ENCODE measurements around the gene MYL6. TPM values are rescaled to one million over a fixed set of nuclear protein-coding genes. Genes with fewer than 3 reads are reported as not detected.

MYL6 gene
- total and polyA plus RNA-seq, 8 donors = 1,132 to 4,672 (median 3,368) TPM

DNA sequence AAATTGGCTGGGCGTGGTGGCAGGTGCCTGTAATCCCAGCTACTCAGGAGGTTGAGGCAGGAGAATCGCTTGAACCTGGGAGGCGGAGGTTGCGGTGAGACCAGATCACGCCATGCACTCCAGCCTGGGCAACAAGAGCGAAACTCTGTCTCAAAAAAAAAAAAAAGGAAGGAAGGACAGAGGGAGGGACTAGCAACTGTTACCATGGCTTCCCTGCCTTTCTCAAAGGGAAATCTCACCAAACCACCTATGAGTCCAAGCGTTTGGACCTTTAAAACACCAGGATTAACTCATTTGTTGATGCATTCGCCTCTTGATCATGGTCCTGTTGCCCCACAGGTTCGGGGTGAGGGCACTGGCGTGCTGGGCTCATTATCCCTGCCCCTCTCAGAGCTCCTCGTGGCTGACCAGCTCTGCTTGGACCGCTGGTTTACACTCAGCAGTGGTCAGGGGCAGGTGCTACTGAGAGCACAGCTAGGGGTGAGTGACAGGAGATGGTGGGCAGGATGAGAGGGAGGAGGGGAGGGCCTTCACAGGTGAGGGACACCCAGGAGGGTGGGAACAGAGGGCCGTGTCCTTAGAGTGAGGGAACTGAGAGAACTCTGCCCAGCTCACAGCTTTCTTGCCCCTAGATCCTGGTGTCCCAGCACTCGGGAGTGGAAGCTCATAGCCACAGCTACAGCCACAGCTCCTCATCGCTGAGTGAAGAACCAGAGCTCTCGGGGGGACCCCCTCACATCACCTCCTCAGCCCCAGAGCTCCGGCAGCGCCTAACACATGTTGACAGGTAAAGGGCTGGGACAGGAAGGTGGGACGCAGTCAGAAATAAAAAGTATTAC lies 16.0 kb upstream of the MYL6 start:
- no peaks in the 10 kb centered on the region for H3K9me3 ChIP-seq
- no peak overlapping the region for H3K4me3 ChIP-seq
- intact Hi-C loops (cut with DNase I; ENCODE audit: low total_unique reads) = no loop called here
- peak overlapping the region in 1 of 5 donors; percentile 40 for H3K27ac ChIP-seq
- peaks cover 68 to 84% (median 81%) of the 10 kb centered on the region in 4 donors for H3K36me3 ChIP-seq
- peaks cover 5 to 32% (median 14%) of the 10 kb centered on the region in 4 donors for H3K4me1 ChIP-seq
- no peak for TF ChIP-seq EP300 (IDR thresholded peaks at IDR 0.05)
- no peak for TF ChIP-seq POLR2A (IDR thresholded peaks at IDR 0.05)
- TF ChIP-seq, protein P1, sequence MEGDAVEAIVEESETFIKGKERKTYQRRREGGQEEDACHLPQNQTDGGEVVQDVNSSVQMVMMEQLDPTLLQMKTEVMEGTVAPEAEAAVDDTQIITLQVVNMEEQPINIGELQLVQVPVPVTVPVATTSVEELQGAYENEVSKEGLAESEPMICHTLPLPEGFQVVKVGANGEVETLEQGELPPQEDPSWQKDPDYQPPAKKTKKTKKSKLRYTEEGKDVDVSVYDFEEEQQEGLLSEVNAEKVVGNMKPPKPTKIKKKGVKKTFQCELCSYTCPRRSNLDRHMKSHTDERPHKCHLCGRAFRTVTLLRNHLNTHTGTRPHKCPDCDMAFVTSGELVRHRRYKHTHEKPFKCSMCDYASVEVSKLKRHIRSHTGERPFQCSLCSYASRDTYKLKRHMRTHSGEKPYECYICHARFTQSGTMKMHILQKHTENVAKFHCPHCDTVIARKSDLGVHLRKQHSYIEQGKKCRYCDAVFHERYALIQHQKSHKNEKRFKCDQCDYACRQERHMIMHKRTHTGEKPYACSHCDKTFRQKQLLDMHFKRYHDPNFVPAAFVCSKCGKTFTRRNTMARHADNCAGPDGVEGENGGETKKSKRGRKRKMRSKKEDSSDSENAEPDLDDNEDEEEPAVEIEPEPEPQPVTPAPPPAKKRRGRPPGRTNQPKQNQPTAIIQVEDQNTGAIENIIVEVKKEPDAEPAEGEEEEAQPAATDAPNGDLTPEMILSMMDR (IDR thresholded peaks at IDR 0.05) = no peak
- TF ChIP-seq POLR2AphosphoS5 (IDR thresholded peaks at IDR 0.05) = no peak
- no peaks in the 10 kb centered on the region for H3K27me3 ChIP-seq
- 80 to 93% (median 87%) methylated on average over 19 of the region's 19 CpGs for WGBS, 5 donors
- DNase-seq = no peak

DNA sequence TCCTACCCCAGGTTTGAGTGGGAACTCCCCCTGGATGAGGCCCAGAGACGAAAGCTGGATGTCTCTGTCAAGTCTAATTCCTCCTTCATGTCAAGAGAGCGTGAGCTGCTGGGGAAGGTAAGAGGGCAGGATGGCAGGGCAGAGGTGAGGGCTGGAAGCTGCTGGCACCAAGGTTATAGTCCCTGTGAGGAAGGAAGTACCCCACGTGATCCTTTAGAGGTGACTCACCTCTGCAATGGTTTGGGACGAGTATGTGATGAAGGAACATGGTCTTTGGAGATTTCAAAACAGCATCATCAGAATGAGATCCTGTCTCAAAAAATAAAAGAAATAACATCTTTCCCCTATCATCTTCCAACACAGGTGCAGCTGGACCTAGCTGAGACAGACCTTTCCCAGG lies 14.9 kb upstream of the MYL6 start:
- peaks cover 58 to 73% (median 71%) of the 10 kb centered on the region in 4 donors for H3K36me3 ChIP-seq
- peaks cover 5 to 37% (median 16%) of the 10 kb centered on the region in 4 donors for H3K4me1 ChIP-seq
- H3K27me3 ChIP-seq = no peaks in the 10 kb centered on the region
- H3K27ac ChIP-seq = peak overlapping the region in 3 of 5 donors; percentile 40 to 71 (median 57)
- TF ChIP-seq EP300 (IDR thresholded peaks at IDR 0.05) = no peak
- no peak for TF ChIP-seq POLR2A (IDR thresholded peaks at IDR 0.05)
- TF ChIP-seq, protein P1 (IDR thresholded peaks at IDR 0.05) = no peak
- TF ChIP-seq POLR2AphosphoS5 (IDR thresholded peaks at IDR 0.05) = no peak
- 58 to 77% (median 70%) methylated on average over 4 of the region's 4 CpGs for WGBS, 5 donors
- H3K4me3 ChIP-seq = no peak overlapping the region
- intact Hi-C loops (cut with DNase I; ENCODE audit: low total_unique reads) = no loop called here
- H3K9me3 ChIP-seq = no peaks in the 10 kb centered on the region
- no peak for DNase-seq

DNA sequence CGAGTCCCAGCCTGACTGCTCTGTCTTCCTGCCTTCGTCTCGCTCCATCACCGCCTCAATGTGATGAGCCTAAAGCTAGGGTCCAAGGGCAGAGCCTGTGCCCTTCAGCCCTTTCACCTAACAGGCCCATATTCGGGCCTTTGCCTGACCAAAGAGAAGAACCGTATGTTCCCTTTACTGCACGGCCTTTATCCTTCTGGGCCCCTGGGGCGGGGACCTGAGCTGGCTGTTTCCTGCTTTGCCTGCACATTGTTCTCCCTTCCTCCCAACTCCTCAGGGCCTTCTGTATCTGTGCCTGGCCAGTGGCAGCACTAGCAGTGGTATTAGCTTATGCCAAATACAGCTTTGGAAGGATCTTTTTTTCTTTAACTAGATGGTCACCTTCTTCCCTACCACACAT lies 14.3 kb upstream of the MYL6 start:
- H3K36me3 ChIP-seq = peaks cover 53 to 67% (median 64%) of the 10 kb centered on the region in 4 donors
- H3K9me3 ChIP-seq = no peaks in the 10 kb centered on the region
- TF ChIP-seq, protein P1 (IDR thresholded peaks at IDR 0.05) = no peak
- TF ChIP-seq EP300 (IDR thresholded peaks at IDR 0.05) = no peak
- no peak for TF ChIP-seq POLR2AphosphoS5 (IDR thresholded peaks at IDR 0.05)
- TF ChIP-seq POLR2A (IDR thresholded peaks at IDR 0.05) = no peak
- H3K4me3 ChIP-seq = no peak overlapping the region
- peak in 1 of 2 donors; percentile 55 for DNase-seq
- 59 to 74% (median 69%) methylated on average over 8 of the region's 8 CpGs for WGBS, 5 donors
- peaks cover 5 to 37% (median 16%) of the 10 kb centered on the region in 4 donors for H3K4me1 ChIP-seq
- H3K27me3 ChIP-seq = no peaks in the 10 kb centered on the region
- intact Hi-C loops (cut with DNase I; ENCODE audit: low total_unique reads) = no loop called here
- peak overlapping the region in 3 of 5 donors; percentile 40 to 71 (median 57) for H3K27ac ChIP-seq

DNA sequence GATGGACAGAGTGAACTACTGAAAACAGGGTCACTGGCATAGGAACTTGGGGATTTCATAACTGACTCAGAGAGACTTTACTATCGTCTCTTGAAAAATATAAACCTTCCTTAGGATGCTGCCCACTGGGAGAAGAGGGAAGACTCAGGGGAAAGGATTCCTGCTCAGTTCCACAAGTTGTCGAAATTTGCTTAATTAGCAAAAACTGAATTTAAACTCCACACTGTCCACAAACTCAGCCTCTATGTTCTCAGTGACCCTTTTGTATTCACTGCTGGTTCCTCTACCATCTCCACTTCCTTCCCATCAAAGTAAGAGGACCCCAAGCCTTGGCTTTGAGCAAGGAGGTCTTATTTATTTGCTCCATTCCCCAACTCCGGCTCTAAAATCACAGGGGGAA lies 12.9 kb upstream of the MYL6 start:
- no peaks in the 10 kb centered on the region for H3K9me3 ChIP-seq
- peak overlapping the region in 1 of 5 donors; percentile 71 for H3K27ac ChIP-seq
- H3K4me1 ChIP-seq = peaks cover 5 to 38% (median 16%) of the 10 kb centered on the region in 4 donors
- no peak overlapping the region for H3K4me3 ChIP-seq
- no peaks in the 10 kb centered on the region for H3K27me3 ChIP-seq
- TF ChIP-seq POLR2A (IDR thresholded peaks at IDR 0.05) = no peak
- TF ChIP-seq, protein P1 (IDR thresholded peaks at IDR 0.05) = no peak
- TF ChIP-seq POLR2AphosphoS5 (IDR thresholded peaks at IDR 0.05) = no peak
- no peak for TF ChIP-seq EP300 (IDR thresholded peaks at IDR 0.05)
- H3K36me3 ChIP-seq = peaks cover 40 to 53% (median 51%) of the 10 kb centered on the region in 4 donors
- intact Hi-C loops (cut with DNase I; ENCODE audit: low total_unique reads) = no loop called here
- no peak for DNase-seq
- WGBS, 5 donors = 85 to 95% (median 90%) methylated on average over 3 of the region's 3 CpGs

Measured in stomach (tissue), 9 donors.